Brain pericyte (primary cell): Measurements from ENCODE around the gene INPP4B.

Source experiments
- DNase-seq: peaks from one replicate; pipeline ENCODE4 v3.0.0-alpha.2; 2012; ENCODE audit warnings: low read depth, low spot score

Gene INPP4B

GRCh38 chr4:142474398-142475087, 371.6 kb downstream of the INPP4B start:
- DNase-seq, result no peak

DNA sequence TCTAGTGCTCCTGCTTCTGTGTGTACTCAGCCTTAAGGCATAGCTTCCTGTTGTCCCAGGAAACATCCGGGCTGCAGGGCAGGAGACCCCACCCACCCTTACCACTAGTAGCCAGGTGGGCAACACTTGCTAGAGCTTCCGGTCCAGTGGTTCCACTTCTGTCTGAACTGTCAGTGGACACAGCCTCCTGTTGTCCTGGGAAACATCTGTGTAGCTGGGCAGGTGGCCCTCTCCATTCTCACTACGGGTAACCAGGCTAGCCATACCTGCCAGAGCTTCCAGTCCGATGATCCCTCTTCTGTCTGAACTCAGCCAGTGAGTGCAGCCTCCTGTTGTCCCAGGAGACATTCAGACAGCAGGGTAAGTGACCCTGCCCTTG, 372.2 kb downstream of the INPP4B start:
- DNase-seq, result no peak

DNA sequence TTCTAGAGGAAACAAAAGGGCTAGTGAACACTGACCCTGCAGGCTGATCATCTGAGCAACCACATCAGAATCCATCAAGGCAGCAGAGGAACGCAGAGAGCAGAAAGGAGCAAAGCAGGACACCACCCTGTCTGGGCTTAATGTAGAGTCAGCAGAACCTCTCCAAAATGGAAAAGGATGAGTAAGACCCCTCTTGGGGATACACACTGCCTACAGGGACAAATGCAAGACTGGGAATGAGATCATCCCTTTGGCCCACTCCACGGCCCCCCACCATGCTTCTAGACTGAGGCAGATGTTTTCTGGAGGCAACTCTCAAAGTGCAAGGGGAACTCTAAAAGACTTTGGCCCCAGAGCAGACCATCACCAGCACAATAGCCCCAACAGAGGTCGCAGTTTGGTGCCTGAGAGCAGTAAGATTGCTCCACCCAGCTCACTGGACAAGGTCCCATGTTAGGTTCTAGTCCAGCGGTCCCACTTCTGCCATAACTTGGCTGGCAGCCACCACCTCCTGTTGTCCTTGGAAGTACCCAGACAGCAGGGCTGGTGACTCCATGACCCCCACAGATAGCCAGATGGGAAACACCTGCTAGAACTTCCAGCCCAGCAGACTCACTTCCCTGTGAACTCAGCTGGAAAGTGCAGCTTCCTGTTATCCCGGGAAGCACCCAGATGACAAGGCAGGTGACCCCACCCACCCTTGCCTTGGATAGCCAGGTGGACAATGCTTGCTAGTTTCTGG, 372.7 kb downstream of the INPP4B start:
- DNase-seq, result no peak

DNA sequence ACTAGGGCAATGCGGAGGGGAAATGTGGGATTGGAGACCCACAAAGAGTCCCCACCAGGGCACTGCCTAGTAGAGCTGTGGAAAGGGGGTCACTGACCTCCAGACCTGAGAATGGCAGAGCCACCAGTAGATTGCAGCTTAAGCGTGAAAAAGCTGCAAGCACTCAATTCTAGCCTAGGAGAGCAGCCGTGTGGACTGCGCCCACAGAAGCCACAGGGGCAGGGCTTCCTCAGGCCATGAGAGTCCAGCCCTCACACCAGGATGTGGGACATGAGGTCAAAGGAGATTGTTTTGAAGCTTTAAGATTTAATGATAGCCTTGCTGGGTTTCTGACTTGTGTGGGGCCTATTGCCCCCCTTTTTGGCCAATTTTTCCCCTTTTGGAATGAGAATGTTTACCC, 379.0 kb downstream of the INPP4B start:
- DNase-seq, result no peak

DNA sequence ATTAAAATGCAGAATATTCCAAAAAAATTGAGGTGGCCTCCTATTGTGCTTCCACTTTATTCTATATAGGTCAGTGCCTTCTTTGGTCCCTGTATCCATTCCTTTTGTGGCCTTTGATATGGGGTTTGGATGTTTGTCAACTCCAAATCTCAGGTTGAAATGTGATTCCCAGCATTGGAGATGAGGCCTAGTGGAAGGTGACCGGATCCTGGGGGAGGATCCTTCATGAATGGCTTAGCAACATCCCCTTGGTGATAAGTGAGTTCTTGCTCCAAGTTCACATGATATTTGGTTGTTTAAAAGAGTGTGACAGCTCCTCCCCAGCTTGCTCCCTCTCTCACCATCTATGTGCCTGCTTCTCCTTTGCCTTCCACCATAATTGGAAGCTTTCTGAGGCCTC, 380.6 kb downstream of the INPP4B start:
- no peak for DNase-seq

DNA sequence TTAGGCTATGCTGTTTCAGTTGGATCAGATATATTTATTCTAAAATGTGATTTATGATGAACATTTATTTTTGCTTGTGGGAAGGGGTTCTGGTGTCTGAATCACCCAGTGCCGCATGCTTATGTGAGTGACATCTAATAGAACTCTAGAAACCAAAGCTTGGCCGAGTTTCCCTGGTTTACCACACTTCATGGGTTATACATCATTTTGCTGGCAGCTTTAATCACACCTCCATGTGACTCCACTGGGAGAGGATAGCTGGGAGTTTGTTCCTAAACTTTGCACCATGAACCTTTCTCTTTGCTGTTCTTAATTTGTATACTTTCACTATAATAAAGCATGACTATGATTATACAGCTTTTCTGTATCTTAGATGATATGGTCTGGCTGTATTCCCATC, 382.9 kb downstream of the INPP4B start:
- no peak for DNase-seq

GRCh38 chr4:142452161-142452855, 393.8 kb downstream of the INPP4B start:
- DNase-seq, result no peak

- no peak for DNase-seq
These were observed 396.2 kb downstream of the INPP4B start for GRCh38 chr4:142449771-142450373.

- DNase-seq, result no peak
These were observed 399.1 kb downstream of the INPP4B start for GRCh38 chr4:142447009-142447408.

GRCh38 chr4:142443469-142443868, 402.6 kb downstream of the INPP4B start:
- no peak for DNase-seq

DNA sequence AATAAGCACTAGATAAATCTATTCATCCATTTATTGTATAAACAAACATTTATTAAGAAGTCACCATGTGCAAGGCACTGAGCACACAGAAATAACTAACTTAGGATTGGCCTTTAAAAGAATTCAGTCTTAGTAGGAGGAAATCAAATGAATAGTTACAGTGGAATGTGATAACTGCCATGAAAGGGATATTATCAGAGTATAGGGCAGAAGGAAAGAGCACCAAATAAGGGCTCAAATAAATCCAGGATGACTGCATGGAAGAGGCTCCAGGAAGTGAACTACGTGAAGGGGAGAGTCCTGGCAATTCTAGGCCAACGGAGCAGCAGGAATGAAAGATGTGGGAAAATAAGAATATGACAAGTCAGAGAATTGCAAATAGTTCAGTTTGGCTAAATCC, 406.0 kb downstream of the INPP4B start:
- DNase-seq, result no peak

DNA sequence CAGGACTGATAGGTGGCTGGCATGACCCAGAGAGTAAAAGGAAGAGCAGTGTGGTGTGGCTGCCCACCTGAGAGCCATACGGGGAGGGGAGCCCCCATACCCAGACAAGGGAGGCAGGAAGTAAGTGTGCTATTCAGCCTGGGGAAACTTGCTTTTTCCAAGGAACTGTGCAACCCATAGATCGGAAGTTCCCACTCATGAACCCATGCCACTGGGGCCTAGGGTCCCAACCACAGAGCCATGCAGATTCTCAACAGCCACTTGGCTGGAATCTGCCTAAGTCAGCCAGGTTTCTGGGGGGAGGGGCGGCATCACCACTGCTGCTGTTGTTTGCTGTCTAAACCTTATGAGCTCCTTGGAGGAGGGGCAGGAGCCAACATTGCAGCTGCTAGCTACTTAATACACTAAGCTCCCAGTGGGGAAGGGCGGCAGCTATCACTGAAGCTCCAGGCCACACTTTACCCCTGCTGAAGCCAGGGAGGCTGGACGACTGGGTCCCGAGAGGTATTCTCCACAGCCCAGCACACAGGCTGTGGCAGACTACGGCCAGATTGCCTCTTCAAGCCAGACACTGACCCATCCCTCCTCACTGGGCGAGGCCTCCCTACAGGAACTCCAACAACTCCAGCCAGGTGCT, 410.4 kb downstream of the INPP4B start:
- DNase-seq, result no peak

DNA sequence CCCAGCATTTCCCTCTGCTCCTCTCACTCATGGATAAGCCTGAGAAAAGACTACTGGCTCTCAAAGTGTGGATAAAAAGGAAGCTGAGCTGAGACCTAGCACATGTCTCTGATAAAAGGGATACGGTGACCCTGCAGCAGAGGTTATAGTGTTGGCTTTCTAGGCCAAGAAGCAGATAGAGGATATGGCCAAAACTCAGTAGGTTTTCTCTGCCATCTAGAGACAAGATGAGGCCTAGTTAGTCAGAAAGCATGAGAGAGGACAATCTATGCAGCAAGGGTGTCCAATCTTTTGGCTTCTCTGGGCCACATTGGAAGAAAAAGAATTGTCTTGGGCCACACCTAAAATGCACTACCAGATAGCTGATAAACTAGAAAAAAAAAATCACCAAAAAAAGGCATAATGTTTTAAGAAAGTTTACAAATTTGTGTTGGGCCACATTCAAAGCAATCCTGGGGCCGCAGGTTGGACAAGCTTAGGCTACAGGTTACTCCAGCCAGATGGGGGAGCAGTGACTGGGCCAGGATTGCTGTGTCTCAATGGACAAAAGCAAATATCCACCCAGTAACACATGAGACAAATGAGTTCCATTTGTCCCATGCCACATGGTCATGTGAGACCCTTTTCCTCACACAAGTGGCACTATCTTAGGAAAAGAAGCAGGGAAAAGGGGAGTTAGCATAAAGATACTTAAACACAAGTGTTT, 411.4 kb downstream of the INPP4B start:
- DNase-seq, result no peak

DNA sequence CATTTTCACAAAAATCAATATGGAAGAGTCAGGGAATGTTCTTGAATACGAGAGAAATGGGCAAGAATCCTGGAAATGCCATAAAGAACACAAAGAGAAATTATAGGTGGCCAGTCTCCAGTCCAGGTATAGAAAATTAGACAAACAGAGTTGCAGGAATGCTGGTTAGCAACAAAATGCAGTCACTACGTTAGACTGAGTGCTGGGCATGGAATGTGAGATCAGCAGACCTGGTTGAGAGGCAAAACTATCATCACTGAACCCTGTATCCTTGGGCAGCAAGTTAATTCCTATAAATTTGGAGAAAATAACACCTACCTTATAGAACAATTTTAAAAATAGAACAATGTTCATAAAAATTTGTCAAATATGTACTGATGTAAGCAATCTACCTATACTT, 417.4 kb downstream of the INPP4B start:
- no peak for DNase-seq

DNA sequence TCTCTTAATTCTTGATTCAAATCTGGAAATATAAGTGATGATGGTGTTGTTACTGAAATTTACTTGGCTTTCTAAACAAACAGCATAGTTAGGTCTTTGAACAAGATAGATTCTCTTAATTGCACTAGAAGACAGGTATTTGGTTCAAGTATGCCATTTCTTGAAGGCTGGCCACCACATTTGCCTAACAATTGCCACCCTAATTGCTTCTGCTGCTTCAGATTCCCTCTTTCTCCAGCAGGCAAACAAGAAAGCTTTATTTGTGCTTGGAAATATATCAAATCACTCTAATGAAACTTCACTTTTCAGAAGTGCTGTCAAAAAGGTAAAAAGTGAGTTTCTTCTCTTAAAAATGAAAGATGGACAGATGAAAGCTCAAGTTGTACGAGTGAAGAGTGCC, 418.6 kb downstream of the INPP4B start:
- no peak for DNase-seq

GRCh38 chr4:142423861-142424260, 422.2 kb downstream of the INPP4B start:
- DNase-seq, result no peak

- DNase-seq, result no peak
These were observed 425.6 kb downstream of the INPP4B start for GRCh38 chr4:142420311-142421095.

DNA sequence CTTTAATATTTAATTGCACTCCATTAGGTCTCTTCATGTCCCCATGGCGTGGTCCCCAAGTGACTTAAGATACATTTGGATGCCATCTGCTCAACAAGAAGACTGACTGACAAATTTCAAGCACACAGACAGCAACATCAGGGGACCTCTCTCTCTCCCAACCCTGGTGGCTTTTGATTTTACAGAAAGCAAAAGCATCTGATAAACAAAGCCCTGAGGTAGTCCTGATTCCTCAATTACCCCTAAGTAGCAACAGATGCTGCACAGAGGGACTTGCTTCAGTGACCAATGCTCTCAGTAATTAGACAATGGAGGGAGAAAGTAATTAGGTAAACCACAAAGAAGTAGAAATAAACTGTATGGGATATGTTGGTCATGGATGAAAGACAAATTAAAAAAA, 426.4 kb downstream of the INPP4B start:
- DNase-seq, result no peak

DNA sequence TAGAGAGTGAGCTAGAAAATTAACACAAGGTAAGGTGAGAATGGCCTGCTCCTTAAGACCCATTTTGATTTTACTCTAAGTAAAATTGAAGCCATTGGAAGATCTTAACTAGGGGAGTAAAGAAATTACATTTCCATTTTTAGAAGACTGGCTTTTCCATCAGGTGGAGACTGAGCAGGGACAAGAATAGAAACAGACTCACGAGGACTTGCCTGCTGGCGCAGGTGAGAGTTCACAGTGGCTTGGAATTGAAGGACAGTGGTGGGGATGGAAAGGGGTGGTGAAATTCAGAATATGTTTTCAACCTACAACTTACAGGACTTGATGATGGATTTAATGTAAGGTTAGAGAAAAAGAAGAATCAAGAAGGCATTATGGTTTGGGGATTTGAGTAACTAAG, 427.4 kb downstream of the INPP4B start:
- DNase-seq, result no peak

- no peak for DNase-seq
These were observed 429.3 kb downstream of the INPP4B start for GRCh38 chr4:142416711-142417275.
